CD4-positive, alpha-beta T cell (primary cell): Measurements from ENCODE around the gene SLAMF1. TPM values are rescaled to one million over a fixed set of nuclear protein-coding genes. Genes with fewer than 3 reads are reported as not detected.

Source experiments
- ATAC-seq: fragments of 200-7000 bp; cut with Tn5 transposase; one replicate; pipeline ENCODE4 v1.10.0; 2022; ENCODE audit warnings: mild to moderate bottlenecking; ENCODE audit not compliant: poor library complexity
- CTCF ChIA-PET: fragments of 350-600 bp; sonication (Branson Sonifier 250); formaldehyde crosslinking; loops from one replicate; lab custom pipeline; 2021; ENCODE audit warnings: antibody characterized with exemption, inconsistent platforms; lab: Charles Lee
- POLR2A ChIA-PET: fragments of 350-600 bp; sonication (Branson Sonifier 250); formaldehyde crosslinking; loops from one replicate; lab custom pipeline; 2021; ENCODE audit warnings: antibody characterized with exemption, inconsistent platforms; lab: Charles Lee
- DNase-seq, 14 experiments: peaks; one replicate each; pipeline ENCODE4 v3.0.0-alpha.2; 2013 to 2020; ENCODE audit warnings: mixed read lengths in 2 of 14
- H3K27ac ChIP-seq, 2 donors: one replicate each; pipeline versions ENCODE4 v1.5.1 to v1.7.0; 2013; ENCODE audit warnings: low read length in 2 of 2, low read depth in 1 of 2, mild to moderate bottlenecking in 1 of 2
- H3K27me3 ChIP-seq, 2 experiments: 1 replicate in 1 of 2; 2 replicates in 1 of 2; pipeline versions ENCODE4 v1.6.1 to v1.7.0; 2013; ENCODE audit warnings: low read length in 2 of 2, control low read depth in 1 of 2, mild to moderate bottlenecking in 1 of 2, moderate library complexity in 1 of 2; ENCODE audit not compliant: insufficient read depth in 2 of 2, control insufficient read depth in 1 of 2
- H3K36me3 ChIP-seq: one replicate; pipeline ENCODE4 v1.6.1; 2013; ENCODE audit warnings: low read length, control low read depth; ENCODE audit not compliant: insufficient read depth
- H3K4me1 ChIP-seq: one replicate; pipeline ENCODE4 v1.6.1; 2013; ENCODE audit warnings: low read length, control low read depth; ENCODE audit not compliant: insufficient read depth
- H3K4me3 ChIP-seq: one replicate; pipeline ENCODE4 v1.5.1; 2013; ENCODE audit warnings: mild to moderate bottlenecking, low read length, moderate library complexity
- H3K9me3 ChIP-seq, 2 experiments: 1 replicate in 1 of 2; 2 replicates in 1 of 2; pipeline versions ENCODE4 v1.6.1 to v1.7.0; 2013; ENCODE audit warnings: low read length in 2 of 2, mild to moderate bottlenecking in 2 of 2, control low read depth in 1 of 2, moderate library complexity in 1 of 2; ENCODE audit not compliant: control insufficient read depth in 1 of 2, insufficient read depth in 1 of 2
- H3K27ac Mint-ChIP-seq: one replicate; pipeline ENCODE4 v1.8.0; 2020; ENCODE audit warnings: mixed read lengths
- H3K27me3 Mint-ChIP-seq: one replicate; pipeline ENCODE4 v1.8.0; 2021; ENCODE audit warnings: mixed read lengths
- H3K36me3 Mint-ChIP-seq: one replicate; pipeline ENCODE4 v1.8.0; 2021; ENCODE audit warnings: low read depth, mixed read lengths
- H3K4me1 Mint-ChIP-seq: one replicate; pipeline ENCODE4 v1.8.0; 2021; ENCODE audit warnings: low read depth, mixed read lengths
- H3K4me3 Mint-ChIP-seq: one replicate; pipeline ENCODE4 v1.8.0; 2020; ENCODE audit warnings: mild to moderate bottlenecking, mixed read lengths
- H3K9me3 Mint-ChIP-seq: one replicate; pipeline ENCODE4 v1.8.0; 2020; ENCODE audit warnings: mixed read lengths
- CTCF ChIP-seq: fragments of 200-600 bp; IDR thresholded peaks from one replicate; pipeline ENCODE4 v1.8.0; 2022; ENCODE audit warnings: antibody characterized with exemption, mild to moderate bottlenecking
- intact Hi-C, 2 experiments: fragments of 100-400 bp; cut with DNase I in 1 of 2; cut with micrococcal nuclease in 1 of 2; formaldehyde crosslinking; loops; one replicate each; pipeline versions ENCODE4 v1.15.1 to v1.9.0; 2023 to 2025; cut with DNase I, micrococcal nuclease
- total RNA-seq, 174 experiments: library from RNA in 2 of 174; stranded (reverse) in 2 of 174; gene quantifications; one replicate each; pipeline ENCODE4 v1.2.3 and lab custom pipeline; 2021 to 2026

SLAMF1 gene
- total RNA-seq, 2 experiments from 2014 or later = 39.4 to 39.8 TPM

- Mint-ChIP-seq H3K27me3 (no peaks in the 10 kb centered on the region), H3K4me3 (no peak overlapping the region), H3K36me3 (peaks cover 91% of the 10 kb centered on the region), H3K4me1 (peaks cover 43% of the 10 kb centered on the region), H3K27ac (peak overlapping the region; percentile 80), H3K9me3 (no peaks in the 10 kb centered on the region)
- ChIA-PET POLR2A (interaction anchor here (1.0 to 6.2 kb wide), 3 partner anchors 27 to 121 kb away, joined by 3 to 49 read pairs (median 18); no protein-coding TSS in a partner anchor), CTCF (interaction anchor here (0.8 to 5.2 kb wide), 11 partner anchors 8 to 272 kb away, joined by 3 to 56 read pairs (median 6); partner anchors contain the start of genes ITLN2 and LY9)
- Histone ChIP-seq H3K27ac (no peak overlapping the region), H3K27me3 (no peaks in the 10 kb centered on the region), H3K4me3 (no peak overlapping the region), H3K9me3 (no peaks in the 10 kb centered on the region), H3K4me1 (peaks cover 55% of the 10 kb centered on the region), H3K36me3 (peaks cover 81% of the 10 kb centered on the region)
- TF ChIP-seq CTCF = no peak
- no peak for ATAC-seq
- intact Hi-C loops = loop anchor here (2.0 to 5.0 kb wide), 3 partner anchors 47 to 196 kb away; no protein-coding TSS in a partner anchor
- no peak for DNase-seq
Observed at GRCh38 chr1:160680399-160680798, 33.6 kb upstream of the SLAMF1 start.

DNA sequence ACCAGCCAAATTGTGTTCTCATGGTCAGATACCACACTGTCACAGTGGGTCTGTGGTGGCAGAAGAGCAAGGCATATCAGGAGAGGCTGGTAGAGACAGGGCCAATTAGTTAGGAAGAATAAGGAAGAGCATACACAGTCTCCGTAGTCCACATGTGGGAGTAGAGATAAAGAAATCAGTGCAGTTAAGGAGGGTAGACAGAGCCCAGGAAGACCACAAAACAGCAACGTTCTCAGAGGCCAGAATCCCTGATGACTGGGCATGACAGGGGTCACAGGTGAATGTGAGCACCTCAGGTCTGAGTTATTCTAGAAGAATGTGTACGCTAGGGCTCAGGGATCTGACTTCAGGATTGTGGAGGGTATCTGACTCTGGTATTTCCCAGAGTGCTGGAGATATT lies 33.0 kb upstream of the SLAMF1 start:
- intact Hi-C loops = loop anchor here (2.0 to 5.0 kb wide), 3 partner anchors 47 to 197 kb away; no protein-coding TSS in a partner anchor
- no peak overlapping the region for H3K4me3 Mint-ChIP-seq

DNA sequence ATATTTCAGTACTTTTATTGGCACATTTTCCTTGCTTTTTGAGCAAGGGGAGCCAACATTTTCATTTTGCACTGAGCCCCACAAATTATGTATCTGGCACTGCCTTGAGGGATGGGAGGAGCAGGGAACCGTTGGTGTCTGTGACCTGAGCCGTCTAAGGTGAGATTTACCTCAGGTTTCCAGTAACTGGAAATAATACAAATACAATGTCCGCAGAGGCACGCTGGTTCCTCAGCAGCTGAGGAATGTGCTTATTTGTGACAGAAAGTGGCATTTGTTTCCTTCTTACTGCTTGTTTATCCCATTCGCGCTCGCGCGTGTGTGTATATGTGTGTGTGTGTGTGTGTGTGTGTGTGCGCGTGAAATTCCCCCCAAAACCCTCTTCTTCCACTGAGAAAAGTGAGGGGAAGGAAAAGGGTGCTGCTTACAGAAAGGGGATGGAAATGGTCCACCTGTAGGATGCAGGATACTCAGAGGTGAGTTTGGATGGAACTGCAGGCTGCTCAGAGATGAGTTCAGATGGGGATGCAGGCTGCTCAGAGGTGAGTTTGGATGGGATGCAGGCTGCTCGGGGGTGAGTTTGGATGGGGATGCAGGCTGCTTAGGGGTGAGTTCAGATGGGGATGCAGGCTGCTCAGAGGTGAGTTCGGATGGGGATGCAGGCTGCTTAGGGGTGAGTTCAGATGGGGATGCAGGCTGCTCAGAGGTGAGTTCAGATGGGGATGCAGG lies 30.2 kb upstream of the SLAMF1 start:
- Mint-ChIP-seq H3K9me3 (no peaks in the 10 kb centered on the region), H3K4me1 (peaks cover 10% of the 10 kb centered on the region), H3K27me3 (no peaks in the 10 kb centered on the region), H3K36me3 (peaks cover 57% of the 10 kb centered on the region), H3K4me3 (no peak overlapping the region), H3K27ac (peak overlapping the region; percentile 34)
- DNase-seq (no peak), ATAC-seq (no peak)
- peaks cover 54% of the 10 kb centered on the region for H3K36me3 ChIP-seq
- no peaks in the 10 kb centered on the region for H3K27me3 ChIP-seq
- no peak overlapping the region for H3K27ac ChIP-seq
- intact Hi-C loops = no loop called here
- peaks cover 52% of the 10 kb centered on the region for H3K4me1 ChIP-seq
- no peak overlapping the region for H3K4me3 ChIP-seq
- ChIA-PET CTCF (interaction anchor here (3.0 to 4.4 kb wide), 2 partner anchors 31 to 59 kb away, joined by 27 to 37 read pairs; partner anchors contain the start of gene SLAMF1), POLR2A (interaction anchor here (0.6 kb wide), 1 partner anchor 19 kb away, joined by 3 read pairs; no protein-coding TSS in a partner anchor)
- no peak for TF ChIP-seq CTCF
- no peaks in the 10 kb centered on the region for H3K9me3 ChIP-seq

More for the DNA sequence above, 33.0 kb upstream of the SLAMF1 start:
- TF ChIP-seq CTCF = no peak
- H3K27me3 ChIP-seq = no peaks in the 10 kb centered on the region
- ATAC-seq = no peak
- no peak overlapping the region for H3K4me3 ChIP-seq
- no peak overlapping the region for H3K27ac ChIP-seq
- Mint-ChIP-seq H3K4me1 (peaks cover 38% of the 10 kb centered on the region), H3K9me3 (no peaks in the 10 kb centered on the region), H3K27me3 (no peaks in the 10 kb centered on the region), H3K36me3 (peaks cover 86% of the 10 kb centered on the region), H3K27ac (peak overlapping the region; percentile 56)
- H3K4me1 ChIP-seq = peaks cover 55% of the 10 kb centered on the region
- H3K36me3 ChIP-seq = peaks cover 76% of the 10 kb centered on the region
- POLR2A ChIA-PET = interaction anchor here (1.0 kb wide), 1 partner anchor 121 kb away, joined by 3 read pairs; no protein-coding TSS in a partner anchor
- no peak for DNase-seq
- H3K9me3 ChIP-seq = no peaks in the 10 kb centered on the region
- CTCF ChIA-PET = interaction anchor here (0.8 to 5.2 kb wide), 5 partner anchors 47 to 273 kb away, joined by 3 to 56 read pairs (median 12); partner anchors contain the start of gene ITLN2
